Measurements from ENCODE around the gene DNAJC30. TPM values are rescaled to one million over a fixed set of nuclear protein-coding genes. Genes with fewer than 3 reads are reported as not detected.
A peak's percentile ranks its signal among the peaks of the same experiment; 100 is the strongest.

DNAJC30 gene
- total RNA-seq, 1 donor from 2014 or later: 0.85 TPM

DNA sequence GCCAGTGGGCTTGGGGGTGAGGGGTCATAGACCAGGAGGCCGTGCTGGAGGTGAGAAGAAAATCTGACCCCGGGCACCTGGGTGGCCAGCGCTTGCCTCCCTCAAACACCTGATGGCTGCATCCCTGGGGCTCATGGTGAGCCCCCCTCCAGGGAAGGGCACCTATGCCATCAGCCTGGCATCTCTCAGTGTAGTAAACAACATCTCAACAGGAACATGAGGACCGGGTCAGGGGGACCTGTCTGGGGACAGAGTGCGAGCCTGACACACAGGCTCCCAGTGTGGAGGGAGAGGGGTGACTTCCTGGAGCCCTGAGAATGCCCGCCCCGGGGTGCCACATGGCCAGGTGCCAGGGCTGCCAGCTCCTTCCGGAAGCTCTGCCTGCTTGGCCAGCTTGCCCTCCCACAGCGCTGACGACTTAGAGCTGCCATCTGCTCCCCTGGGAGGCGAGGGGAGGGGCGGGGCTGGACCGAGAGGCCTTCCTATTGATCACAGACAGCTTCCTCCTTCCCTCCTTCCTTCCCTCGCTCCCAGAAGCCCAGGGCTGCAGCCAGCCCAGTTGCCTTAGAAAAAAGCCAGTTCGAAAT, 23.9 kb upstream of the DNAJC30 start:
- DNase-seq: no peak

DNA sequence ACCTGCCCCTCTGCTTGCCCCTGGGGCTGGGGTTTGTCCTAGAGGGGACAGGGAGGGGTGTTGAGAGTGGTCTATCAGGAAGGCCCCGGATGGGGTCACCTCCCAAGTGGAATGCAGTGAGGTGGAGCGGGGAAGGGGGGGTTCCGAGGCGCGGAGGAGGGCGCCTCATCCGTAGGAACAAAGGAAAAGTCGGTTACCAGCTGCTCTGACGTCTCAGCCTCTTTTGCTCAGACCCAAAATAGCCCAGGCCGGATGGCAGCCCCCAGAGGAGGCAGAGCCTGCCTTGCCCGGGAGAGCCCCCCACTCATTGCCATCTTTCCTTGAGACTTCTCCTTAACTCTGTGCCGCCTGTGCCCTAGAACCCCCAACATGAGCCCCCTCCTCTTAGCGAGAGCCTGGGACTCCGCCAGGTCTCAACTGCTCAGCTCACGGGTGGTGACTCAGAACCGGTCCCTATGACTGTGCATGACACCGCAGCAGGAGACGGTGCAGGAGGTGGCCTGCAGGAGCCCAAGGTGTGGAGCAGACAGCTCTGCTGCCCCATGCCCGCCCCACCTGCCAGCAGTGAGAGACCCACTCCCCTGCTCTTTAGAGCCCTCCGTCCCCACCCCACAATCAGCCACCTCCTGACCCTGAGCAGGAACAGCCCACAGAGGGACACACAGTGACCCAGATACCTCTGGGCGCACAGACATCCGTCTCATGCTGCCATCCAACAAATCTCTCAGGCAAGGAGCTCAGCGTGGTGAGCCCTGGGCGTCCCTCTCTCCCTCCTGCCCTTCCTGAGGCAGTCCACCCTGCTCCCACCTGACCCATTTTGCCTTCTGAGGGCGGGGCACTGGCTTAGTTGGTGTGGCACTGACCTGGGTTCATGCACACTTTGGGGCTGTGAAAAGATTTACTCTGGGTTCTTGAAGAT, 23.1 kb upstream of the DNAJC30 start:
- peak; percentile 47 for DNase-seq

DNA sequence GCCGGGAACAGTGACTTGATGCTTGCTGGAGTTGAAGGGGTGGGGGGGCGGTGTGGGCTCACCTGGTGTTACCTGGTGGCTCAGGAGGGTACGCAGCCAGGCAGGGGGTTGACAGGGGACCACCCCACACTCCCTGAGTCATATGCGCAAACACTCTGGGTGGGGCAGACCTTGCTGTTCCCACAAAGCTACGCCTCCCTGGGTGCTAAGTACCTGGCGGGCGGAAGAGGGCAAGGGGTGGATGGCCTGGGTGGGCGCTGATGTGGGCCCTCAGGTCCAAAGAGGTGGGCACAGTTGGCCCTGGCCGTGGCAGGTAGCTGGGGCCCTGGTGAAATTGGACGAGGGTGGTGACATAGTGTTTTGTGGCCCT, 22.3 kb upstream of the DNAJC30 start:
- DNase-seq: no peak

DNA sequence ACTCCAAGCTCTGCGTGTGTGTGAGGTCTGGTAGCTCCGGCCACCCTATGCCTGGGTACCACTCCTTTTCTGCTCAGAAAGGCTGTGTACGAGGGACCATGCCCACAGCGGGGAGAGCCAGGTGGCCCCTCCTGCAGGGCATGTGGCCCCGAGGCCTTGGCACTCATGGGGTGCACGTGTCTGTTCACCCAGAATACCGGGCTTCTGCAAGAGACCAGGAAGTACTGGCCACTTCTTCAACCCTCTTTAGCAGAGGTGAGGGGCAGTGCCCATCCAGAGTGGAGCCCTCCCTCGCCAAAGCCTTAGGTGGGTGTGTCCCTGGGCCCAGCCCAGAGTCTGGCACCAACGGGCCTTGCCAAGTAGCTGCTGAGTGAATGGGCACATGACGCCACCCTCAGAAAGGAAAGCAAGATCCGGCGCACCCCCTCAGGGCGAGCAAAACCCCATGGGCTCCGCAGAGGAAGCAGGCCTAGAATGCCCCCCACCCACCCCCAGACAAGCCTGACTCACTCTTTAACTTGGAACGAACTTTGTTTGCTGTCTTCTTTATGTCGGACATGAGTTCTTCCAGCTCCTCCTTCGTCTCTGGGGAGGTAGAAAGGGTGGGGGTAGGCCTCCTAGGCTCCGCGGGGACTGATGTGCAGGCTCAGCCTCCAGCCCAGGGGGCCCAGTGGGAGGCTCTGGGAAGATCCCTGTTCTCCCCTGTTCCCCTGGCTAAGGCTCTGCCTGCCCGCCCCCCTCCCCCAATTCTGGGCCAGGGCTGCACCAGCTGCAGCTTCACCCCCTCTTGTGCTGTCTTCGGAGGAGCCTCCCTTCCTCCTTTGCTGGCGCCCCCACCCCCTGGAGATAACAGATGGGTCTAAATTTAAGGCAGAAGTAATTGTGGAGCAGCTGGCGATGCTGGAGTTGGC, 21.6 kb upstream of the DNAJC30 start:
- DNase-seq: peak; percentile 23

DNA sequence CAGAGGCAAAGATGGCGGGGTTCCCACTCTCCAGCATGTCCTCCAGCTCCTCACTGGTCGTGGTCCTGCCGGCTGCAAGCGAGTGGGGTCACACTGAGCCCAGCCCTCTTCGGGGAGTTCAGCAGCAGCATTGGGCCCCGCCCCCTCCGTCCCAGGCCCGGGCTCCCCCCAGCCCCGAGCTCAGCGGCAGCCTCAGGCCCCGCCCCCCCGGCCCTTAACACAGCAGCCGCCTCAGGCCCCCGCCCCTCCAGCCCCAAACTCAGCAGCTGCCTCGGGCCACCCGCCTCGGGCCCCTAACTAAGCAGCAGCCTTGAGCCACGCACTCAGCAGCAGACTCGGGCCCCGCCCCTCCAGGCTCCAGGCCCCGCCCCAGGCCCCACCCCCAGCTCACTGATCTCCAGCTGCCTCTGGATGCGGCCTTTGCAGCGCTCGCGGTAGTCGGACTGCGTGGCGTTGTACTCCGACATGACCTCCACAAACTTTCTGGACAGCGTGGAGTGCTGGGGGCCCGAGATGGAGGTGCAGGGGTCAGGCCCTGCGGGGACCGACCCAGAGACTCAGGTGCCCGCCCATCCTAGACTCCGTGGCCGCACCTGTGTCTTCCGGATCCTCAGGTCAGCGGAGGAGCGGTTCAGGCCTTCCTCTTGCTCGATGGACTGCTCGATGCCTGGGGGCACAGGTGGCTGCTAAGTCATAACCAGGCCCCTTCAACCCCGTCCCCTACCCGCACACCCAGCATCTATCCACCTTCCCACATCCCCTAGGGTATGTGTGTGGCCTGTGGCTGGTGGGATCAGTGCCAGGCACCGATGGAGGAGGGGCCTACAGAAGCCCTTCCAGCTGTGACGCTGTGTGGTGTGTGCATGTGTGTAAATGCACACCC, 20.7 kb upstream of the DNAJC30 start:
- peak; percentile 24 for DNase-seq

DNA sequence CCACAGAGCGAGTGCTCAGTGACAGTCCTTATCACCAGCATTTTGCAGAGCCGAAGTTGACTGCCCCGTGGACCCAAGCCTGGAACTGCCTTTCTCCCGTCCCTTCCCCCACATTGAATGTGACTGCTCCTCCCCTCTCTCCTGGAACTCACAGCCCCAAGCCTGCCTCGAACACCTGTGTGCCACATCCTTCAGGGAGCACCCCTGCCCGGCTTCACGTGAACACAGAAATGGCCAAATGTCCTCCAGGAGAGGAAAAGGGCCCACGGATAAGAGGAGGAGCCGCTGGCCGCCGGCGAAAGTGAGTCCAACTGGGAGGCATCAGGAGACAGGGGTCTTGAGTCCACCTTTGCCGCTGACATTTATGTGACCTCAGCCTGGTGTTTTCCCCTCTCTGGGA, 20.0 kb upstream of the DNAJC30 start:
- no peak for DNase-seq

DNA sequence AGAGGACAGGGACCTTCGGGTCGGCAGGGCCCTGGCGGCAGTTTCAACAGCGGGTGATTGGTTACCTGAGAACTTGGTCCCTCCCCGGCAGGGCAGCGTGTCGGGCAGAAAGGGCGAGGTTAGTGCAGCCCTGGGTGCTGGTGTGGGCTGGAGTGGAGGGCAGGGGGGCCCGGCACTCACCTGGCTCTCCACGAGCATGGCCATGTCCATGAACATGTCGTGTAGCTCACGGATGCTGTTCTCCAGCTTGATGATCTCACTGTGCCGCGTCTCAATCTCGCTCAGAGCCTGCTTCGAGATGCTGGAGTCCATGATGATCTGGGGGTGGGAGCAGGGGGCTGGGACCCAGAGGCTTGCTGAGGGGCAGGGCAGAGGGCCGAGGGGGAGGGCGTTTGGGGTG, 19.4 kb upstream of the DNAJC30 start:
- no peak for DNase-seq

DNA sequence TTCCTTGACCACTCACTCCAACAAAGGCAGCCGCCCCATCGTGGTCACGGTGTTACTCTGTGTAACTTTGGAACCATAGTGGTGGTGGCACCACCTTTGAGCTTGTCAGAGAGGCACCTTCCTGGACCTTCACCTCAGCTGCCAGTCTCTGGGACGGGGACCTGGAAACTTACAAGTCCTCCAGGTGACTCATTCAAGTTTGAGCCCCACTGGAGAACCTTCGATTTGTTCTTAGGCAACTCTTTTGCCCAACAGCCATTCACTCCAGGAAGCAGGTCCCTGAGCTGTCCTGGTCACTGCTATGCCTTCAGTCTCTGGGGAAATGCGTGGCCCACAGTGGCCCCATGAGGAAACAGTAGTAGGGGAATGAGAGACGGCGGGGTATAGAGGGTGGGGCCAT, 19.0 kb upstream of the DNAJC30 start:
- no peak for DNase-seq

DNA sequence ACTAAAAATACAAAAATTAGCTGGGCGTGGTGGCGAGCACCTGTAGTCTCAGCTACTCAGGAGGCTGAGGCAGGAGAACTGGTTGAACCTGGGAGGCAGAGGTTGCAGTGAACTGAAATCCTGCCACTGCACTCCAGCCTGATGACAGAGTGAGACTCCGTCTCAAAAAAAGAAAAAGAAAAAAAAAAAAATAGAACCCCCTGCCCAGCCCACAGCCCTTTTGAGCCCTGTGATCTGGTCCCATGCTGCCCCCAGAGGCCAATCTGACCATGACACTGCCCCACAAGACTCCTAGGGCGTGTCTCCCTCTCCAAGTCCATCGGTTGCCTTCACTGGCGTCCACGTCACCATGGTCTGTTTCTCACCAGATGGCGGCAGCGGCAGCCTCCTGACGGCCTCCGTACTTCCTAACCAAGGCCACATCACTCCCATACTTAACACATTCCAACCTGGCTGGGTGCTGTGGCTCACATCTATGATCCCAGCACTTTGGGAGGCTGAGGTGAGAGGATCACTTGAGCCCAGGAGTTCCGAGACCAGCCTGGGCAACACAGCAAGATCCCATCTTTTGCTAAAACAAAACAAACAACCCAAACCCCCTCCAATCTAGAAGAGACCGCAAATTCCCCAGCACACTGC, 18.2 kb upstream of the DNAJC30 start:
- peak; percentile 69 for DNase-seq

DNA sequence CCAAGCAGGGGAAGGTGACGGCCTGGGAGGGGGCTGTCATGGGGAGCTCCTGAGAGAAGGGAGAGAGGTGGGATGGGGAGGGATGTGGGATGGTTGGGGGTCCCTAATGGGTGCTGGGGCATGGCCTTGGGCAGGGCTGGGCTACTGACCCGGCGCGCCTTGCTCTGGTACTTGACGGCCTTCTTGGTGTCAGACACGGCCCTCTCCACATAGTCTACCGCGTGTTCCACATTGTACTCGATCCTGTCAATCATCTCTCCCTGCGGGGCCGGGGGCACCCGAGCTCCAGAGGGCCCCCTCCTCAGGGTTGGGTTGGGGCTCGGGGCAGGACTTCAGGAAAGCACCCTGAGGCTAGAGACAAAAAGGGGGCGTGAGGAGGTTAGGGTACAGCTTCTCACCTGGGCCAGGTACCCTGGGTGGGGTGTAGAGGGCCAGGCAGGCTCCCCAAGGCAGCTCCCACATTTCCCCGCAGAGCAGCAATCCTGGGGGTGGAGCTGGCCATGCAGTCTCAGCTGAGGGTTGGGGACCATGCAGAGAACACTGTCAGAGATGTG, 17.4 kb upstream of the DNAJC30 start:
- DNase-seq: no peak

DNA sequence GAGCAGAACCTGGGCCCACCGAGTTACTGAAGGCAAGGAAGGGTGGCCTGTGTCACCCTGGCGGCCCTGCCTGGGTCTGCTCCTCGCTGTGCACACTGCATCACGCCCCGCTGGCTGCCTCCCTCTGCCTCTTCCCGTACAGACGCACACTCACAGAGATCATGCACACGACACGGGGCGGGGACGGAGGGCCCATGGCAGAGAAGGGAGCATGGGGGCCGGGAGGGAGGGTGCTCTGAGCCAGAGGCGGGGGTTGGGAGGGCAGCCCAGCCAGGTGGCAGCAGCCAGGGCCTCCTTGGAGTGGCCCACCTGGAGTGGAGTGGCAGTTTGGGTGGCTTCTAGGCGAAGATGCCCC, 16.8 kb upstream of the DNAJC30 start:
- no peak for DNase-seq

DNA sequence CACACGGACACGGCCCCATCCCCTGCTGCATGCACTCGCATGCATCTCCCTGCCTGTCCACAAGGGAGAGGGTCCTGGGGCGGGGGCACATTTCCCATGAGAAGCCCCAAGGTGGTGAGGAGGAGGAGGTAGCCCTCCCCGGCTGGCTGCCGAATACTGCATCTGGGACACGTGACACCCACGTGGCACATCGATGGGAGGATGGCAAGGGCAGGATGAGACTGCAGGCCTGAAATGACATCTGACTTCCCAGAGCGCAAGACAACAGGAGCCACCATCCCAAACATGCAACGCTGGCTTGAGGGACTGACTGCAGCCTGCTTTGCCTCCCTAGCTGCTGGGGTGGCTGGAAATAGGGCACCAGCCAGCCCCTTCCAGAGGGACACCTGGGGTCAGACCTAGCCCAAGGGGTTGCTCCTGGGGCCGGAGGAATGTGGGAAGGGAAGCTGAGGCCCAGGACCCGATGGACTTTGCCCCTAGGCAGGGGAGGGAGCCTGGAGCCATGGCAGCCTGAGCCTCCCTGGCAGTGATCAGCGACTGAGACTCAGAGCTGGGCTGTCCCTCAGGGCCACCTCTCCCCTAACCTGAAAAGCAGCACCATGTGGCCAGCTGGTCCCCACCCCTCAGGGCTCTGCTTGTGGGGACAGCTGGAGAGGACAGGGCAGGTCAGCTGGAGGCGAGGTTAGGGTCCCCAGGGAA, 16.3 kb upstream of the DNAJC30 start:
- DNase-seq: no peak

DNA sequence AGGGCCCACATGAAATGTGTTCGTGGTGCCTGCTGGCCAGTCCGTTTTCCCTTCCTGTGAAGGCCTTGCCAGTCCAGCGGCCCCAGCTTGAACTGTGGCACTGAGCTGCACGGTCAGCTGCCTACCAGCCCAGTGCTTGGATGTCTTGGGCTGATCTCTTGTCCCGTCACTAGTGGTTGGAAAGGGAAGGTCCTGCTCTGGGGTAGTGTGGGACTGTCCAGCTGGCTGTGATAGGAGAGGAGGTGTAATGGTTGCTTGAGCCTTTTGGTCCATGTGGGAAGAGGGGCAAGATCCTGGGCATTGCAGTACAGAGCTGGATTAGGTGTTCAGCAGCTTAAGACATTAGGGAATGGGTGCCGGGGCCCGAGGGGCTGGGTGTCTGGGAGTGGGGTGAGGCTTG, 15.2 kb upstream of the DNAJC30 start:
- no peak for DNase-seq

DNA sequence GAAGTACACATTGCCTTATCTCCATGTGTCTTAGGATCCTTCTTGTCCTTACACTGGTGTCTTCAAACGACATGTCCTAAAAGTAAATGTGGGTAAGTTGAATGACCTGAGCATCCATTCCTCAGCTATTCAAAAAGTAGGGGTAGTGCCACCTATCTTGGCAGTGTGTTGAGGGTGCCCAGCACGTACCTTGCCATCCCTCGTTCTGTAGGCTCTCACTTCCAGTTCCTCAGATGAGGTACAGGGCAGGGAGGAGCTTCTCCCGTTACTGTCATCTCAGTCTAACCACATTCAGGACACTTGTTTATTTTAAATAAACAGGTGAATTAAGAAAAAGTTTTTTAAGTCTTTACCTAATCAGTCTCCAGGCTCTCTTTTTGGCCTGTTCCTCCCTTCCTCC, 13.1 kb upstream of the DNAJC30 start:
- no peak for DNase-seq

DNA sequence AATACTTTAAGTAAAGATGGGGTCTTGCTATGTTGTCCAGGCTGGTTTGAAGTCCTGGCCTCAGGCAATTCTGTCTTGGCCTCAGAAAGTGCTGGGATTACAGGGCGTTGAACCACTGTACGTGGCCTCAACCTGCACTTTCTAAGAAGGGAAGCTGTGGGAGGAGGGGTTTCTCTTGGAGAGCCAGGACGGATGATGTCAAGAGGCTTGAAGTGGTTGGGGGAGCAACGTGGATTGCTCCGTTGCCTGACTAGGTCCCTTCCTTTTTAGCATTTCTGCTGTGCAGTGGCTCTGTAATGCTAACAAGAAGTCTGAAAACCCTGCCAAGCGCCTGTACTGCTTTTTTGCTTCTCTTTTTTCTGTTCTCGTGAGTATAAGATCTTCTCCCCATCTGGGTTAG, 7.4 kb upstream of the DNAJC30 start:
- no peak for DNase-seq

DNA sequence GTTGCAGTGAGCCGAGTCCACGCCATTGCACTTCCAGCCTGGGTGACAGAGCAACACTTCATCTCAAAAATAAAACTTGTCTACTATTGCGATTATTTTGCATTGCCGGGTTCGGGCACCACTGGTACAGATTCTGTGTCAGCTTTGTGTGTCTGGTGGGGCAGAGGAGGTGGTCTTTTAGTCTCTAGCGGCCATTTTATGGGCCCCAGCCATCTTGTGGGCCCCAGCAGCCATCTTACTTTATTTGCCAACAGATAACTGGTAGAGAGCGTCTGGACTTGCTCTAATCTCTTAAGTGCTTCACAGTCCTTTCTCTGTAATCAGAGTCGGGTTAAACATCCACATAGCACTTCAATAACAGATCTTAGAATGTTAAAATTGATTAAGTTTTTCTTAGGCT, 5.0 kb upstream of the DNAJC30 start:
- DNase-seq: no peak

DNA sequence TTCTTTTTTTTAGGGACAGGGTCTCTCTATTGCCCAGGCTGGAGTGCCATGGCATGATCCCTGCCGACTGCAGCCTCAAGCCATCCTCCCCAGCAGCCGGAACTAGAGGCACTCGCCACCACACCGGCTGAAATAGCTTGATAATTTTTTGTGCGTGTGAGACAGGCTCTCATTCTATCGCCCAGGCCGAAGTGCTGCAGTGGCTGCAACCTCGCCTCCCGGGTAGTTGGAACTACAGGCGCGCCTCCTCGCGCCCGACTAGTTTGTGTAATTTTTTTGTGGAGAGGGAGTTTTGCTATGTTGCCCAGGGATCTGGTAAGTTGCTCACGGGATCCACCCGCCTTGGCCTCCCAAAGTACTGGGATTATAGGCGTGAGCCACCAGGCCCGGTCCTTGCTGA, 2.1 kb upstream of the DNAJC30 start:
- no peak for DNase-seq

DNA sequence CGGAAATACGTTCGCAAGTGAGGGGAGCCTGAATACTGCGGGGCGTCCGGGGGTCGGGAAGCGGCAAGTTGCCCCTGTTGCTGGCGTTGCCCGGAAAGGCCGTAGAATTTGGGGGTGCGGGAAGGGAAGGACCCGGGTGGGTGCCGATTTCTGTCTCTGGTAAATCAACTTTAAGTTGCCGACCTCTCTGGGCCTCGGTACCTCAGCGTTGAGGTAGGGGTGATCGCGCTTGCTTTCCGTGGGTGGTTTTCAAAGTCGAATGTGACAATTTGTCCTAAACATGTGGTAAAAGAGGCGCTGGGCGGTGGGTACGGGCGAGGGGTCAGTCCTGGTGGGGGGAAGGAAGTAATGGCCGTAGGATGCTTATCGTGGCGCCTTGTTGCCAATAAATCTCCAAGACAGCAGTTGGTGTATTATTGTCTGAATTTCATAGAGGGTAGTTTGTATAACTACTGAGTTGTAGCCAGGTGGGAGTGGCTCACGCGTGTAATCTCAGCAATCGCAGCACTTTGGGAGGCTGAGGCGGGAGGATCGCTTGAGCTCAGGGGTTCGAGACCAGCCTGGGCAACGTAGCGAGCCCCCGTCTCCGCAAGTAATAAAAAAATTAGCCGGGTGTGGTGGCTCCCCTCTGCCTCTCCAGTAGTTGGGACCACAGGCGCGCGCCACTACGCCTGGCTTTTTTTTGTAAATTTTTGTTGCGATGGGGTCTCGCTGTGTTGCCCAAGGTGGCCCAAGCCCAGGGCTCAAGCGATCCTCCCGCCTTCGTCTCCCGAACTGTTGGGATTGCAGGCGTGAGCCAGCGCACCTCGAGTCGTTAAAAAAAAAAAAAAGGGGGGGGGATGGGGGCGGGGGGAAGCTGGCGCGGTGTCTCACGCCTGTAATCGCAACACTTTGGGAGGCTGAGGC, 788 bp upstream of the DNAJC30 start:
- peak; percentile 48 for DNase-seq

DNA sequence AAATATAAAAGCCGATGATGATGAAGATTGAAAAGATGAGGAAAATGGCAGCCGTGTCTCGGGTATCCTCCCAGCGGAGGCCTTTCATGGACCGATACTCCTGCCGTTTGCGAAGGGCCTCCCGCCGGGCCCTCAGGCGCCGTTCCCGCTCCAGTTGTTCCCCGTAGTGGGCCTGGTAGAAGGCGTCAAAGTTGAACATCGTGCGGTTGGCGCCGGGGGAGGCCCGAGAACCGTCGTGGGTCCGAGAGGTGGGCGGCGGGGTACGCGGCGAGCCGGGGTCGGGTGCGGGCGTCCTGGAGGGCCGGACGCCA, 553 bp downstream of the DNAJC30 start:
- no peak for DNase-seq

DNA sequence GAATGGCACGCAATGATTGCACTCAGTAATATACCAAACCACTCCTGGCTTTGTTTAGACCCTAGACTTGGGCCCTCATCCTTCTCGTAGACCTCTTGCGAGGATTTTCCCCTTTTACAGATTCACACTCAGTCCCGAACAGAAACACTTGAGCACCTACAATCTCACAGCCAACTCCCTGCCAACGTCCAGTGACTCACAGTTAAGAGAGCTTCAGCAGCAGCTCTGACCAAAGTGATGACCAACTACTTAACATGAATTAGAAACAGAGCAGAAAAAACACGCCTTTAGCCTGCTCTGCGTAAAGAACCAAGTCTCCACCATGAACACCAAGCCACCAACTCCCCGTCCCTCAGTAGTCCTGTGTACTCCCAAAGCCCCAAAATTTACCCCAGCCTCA, 2.2 kb downstream of the DNAJC30 start:
- DNase-seq: peak; percentile 19

Data from dermis blood vessel endothelial cell (primary cell).